Stimulated activated CD4-positive, alpha-beta T cell treated with anti-CD3 and anti-CD28 coated beads, Interleukin-1b, Interleukin-23, amount 100 ng/mL, for 1 hour (primary cell): ENCODE measurements around the gene PCDHGA4.
"Not testable (repeated sequence)": the region's sequence is repeated elsewhere in the genome, so short reads cannot be mapped to it uniquely, and the experiment has no call there.

Experiments
- DNase-seq, 2 donors: peaks; one replicate each; pipeline ENCODE4 v3.0.0-alpha.2; 2020; ENCODE audit warnings: low read depth in 2 of 2

The PCDHGA4 gene

GRCh38 chr5:141384471-141385267 is 29.8 kb downstream of the PCDHGA4 start:
- DNase-seq: no peak

GRCh38 chr5:141387557-141388311 is 32.9 kb downstream of the PCDHGA4 start, which contains the start of gene PCDHGB4:
TSS of gene PCDHGB4 (plus strand) at chr5:141387698. CDS start at chr5:141387885, 187 bp downstream.
- DNase-seq: not testable (repeated sequence)

- DNase-seq: no peak
These were observed 33.8 kb downstream of the PCDHGA4 start for GRCh38 chr5:141388661-141389060.

- no peak for DNase-seq
These were observed 34.6 kb downstream of the PCDHGA4 start for GRCh38 chr5:141389153-141390042.

DNA sequence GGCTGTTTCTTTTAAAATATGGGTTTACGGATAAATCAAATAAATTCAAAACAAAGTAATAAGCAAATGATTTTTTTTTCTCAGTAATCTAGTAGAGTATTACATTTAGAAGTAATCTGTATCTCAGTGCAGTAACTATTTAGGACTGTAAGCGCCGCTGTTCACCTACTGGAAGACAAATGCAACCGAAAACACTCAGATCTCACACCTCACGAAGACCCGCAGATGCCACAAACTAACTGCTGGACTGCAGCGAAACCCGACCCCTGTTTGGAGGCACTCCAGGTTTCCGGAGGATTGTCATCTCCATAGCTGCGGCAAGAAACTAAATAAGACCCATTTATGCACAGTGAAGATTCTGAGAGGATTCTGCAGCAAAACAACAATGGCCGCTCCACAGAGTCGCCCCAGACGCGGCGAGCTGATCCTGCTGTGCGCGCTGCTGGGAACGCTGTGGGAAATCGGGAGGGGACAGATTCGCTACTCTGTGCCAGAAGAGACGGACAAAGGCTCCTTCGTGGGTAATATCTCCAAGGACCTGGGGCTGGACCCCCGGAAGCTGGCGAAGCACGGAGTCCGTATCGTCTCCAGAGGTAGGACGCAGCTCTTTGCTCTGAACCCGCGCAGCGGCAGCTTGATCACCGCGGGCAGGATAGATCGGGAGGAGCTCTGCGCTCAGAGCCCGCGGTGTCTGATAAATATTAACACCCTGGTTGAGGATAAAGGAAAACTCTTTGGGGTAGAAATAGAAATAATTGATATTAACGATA is 37.8 kb downstream of the PCDHGA4 start, which contains the start of gene PCDHGA8:
TSS of gene PCDHGA8 (plus strand) at position 205 of the 770 bp plus-strand sequence. CDS start at position 386, 181 bp downstream.
- no peak for DNase-seq

DNA sequence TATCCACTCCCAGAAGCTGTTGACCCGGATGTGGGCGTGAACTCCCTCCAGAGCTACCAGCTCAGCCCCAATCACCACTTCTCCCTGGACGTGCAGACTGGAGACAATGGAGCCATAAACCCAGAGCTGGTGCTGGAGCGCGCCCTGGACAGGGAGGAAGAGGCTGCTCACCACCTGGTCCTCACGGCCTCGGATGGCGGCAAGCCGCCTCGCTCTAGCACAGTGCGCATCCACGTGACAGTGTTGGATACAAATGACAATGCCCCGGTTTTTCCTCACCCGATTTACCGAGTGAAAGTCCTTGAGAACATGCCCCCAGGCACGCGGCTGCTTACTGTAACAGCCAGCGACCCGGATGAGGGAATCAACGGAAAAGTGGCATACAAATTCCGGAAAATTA is 38.4 kb downstream of the PCDHGA4 start:
- DNase-seq: no peak

DNA sequence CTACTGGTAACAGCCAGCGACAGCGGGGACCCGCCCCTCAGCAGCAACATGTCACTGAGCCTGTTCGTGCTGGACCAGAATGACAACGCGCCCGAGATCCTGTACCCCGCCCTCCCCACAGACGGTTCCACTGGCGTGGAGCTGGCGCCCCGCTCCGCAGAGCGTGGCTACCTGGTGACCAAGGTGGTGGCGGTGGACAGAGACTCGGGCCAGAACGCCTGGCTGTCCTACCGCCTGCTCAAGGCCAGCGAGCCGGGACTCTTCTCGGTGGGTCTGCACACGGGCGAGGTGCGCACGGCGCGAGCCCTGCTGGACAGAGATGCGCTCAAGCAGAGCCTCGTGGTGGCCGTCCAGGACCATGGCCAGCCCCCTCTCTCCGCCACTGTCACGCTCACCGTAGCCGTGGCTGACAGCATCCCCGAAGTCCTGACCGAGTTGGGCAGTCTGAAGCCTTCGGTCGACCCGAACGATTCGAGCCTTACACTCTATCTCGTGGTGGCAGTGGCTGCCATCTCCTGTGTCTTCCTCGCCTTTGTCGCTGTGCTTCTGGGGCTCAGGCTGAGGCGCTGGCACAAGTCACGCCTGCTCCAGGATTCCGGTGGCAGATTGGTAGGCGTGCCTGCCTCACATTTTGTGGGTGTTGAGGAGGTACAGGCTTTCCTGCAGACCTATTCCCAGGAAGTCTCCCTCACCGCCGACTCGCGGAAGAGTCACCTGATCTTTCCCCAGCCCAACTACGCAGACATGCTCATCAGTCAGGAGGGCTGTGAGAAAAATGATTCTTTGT is 39.8 kb downstream of the PCDHGA4 start:
- DNase-seq: not testable (repeated sequence)

- DNase-seq: not testable (repeated sequence)
These were observed 43.1 kb downstream of the PCDHGA4 start, which contains the start of gene PCDHGB5 for GRCh38 chr5:141397756-141398551. TSS of gene PCDHGB5 (plus strand) at chr5:141397947. CDS start at chr5:141398128, 181 bp downstream.

DNA sequence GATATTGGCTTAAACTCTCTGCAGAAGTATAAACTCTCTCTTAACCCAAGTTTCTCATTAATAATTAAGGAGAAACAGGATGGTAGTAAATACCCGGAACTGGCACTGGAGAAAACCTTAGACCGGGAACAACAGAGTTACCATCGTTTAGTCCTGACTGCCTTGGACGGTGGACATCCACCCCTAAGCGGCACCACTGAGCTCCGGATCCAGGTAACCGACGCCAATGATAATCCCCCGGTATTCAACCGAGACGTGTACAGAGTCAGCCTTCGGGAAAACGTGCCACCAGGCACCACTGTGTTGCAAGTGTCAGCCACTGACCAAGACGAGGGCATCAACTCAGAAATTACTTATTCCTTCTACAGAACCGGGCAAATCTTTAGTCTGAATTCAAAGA is 43.8 kb downstream of the PCDHGA4 start:
- no peak for DNase-seq

GRCh38 chr5:141399555-141400258 is 44.9 kb downstream of the PCDHGA4 start:
- no peak for DNase-seq

DNA sequence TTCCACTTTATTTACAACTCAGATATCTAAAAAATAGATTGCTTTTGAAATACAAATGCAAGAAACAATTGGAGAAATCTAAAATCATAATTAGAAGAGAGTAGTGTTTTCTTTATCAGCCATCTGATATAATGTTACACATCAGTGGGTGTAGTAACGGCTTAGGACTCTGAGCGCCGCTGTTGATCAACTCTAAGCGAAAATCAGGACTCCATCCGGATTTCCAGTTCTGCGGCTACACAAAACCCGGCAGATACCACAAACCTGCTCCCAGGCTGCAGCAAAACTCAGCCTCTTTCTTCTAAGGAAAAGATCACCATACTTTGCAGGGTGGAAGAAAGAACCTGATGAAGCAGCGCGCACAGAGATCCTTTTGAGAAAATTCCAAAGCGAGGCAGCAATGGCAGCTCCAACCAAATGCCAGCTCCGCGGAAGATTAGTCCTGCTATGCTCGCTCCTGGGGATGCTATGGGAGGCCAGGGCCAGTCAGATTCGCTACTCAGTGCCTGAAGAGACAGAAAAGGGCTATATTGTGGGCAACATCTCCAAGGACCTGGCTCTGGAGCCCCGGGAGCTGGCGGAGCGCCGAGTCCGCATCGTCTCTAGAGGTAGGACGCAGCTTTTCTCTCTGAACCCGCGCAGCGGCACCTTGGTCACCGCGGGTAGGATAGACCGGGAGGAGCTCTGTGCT is 47.9 kb downstream of the PCDHGA4 start, which contains the start of gene PCDHGA9:
TSS of gene PCDHGA9 (plus strand) at position 226 of the 691 bp plus-strand sequence. CDS start at position 401, 175 bp downstream.
- no peak for DNase-seq

DNA sequence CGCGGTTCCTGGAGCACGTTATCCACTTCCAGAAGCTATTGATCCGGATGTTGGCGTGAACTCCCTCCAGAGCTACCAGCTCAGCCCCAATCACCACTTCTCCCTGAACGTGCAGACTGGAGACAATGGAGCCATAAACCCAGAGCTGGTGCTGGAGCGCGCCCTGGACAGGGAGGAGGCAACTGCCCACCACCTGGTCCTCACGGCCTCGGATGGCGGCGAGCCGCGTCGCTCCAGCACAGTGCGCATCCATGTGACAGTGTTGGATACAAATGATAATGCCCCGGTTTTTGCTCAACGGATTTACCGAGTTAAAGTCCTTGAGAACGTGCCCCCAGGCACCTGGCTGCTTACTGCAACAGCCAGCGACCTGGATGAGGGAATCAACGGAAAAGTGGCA is 48.6 kb downstream of the PCDHGA4 start:
- no peak for DNase-seq
